Stimulated activated CD4-positive, alpha-beta T cell treated with anti-CD3 and anti-CD28 coated beads, Interleukin-12 subunit alpha, Interleukin-12 subunit beta, amount 100 ng/mL, for 48 hours (primary cell): Measurements from ENCODE around the gene TSKU.
"Not testable (repeated sequence)": the region's sequence is repeated elsewhere in the genome, so short reads cannot be mapped to it uniquely, and the experiment has no call there.

Experiments
- DNase-seq, 3 donors: peaks; one replicate each; pipeline ENCODE4 v3.0.0-alpha.2; 2020; ENCODE audit warnings: low read depth in 2 of 3, low spot score in 1 of 3

The TSKU gene

GRCh38 chr11:76787911-76788596 lies 4.9 kb downstream of the TSKU start:
- DNase-seq: no peak

- DNase-seq: no peak
These were observed 5.7 kb downstream of the TSKU start for GRCh38 chr11:76788661-76789442.

DNA sequence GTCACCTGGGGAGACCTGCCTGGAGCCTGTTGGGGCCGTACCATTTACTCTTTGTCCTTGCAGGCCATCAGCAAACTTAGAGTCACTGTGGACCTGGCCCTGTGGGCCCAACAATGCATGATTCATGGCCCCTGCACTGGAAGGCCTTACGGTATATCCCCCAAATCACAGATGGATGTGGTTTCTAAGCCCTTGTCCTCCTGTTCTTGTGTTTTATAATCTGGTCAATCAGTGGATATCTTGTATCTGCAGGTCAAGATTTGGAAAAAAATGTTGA lies 6.2 kb downstream of the TSKU start:
- no peak for DNase-seq

DNA sequence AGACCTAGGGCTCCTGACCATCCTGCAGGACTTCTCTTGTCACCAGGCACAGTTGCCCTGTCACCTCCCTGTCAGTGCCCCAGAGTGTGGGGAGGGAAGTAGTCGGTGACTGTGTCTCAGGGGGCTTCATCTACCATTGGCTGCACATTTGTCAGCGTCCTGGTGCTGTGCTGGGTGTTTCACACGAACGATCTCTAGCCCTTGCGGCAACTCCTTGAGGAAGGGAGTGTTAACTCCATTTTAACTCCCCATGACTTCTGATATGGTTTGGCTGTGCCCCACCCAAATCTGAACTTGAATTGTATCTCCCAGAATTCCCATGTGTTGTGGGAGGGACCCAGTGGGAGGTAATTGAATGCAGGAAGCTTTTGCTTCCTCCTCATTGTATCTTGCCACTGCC lies 7.1 kb downstream of the TSKU start:
- no peak for DNase-seq

DNA sequence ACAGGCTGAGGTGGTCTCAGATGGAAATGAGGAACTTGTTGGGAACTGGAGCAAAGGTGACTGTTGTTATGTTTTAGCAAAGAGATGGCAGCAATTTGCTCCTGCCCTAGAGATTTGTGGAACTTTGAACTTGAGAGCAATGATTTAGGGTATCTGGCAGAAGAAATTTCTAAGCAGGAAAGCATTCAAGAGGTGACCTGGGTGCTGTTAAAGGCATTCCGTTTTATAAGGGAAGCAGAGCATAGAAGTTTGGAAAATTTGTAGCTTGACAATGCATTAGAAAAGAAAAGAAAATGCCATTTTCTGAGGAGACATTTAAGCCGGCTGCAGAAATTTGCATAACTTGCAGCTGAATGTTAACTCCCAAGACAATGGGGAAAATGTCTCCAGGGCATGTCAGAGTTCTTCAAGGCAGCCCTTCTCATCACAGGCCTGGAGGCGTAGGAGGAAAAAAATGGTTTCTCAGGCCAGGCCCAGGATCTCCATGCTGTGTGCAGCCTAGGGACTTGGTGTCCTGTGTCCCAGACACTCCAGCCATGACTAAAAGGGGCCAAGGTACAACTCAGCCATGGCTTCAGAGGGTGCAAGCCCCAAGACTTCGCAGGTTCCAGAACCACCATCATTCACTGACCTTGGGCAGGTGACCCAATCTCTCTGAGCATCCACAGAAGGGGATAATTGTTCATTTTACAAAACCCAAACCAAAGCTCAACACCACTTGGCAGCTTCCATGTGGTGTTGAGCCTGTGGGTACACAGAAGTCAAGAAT lies 8.0 kb downstream of the TSKU start:
- not testable (repeated sequence) for DNase-seq

DNA sequence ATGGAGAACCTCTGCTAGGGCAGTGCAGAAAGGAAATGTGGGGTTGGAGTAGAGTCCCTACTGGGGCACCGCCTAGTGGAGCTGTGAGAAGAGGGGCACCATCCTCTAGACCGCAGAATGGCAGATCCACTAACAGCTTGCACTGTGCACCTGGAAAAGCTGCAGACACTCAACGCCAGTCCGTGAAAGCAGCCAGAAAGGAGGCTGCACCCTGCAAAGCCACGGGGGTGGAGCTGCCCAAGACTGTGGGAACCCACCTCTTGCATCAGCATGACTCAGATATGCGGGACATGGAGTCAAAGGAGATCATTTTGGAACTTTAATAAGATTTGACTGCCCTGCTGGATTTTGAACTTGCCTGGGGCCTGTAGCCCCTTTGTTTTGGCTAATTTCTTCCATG lies 8.7 kb downstream of the TSKU start:
- no peak for DNase-seq

GRCh38 chr11:76792505-76793264 lies 9.5 kb downstream of the TSKU start:
- no peak for DNase-seq

- no peak for DNase-seq
These were observed 10.5 kb downstream of the TSKU start for GRCh38 chr11:76793391-76794291.

DNA sequence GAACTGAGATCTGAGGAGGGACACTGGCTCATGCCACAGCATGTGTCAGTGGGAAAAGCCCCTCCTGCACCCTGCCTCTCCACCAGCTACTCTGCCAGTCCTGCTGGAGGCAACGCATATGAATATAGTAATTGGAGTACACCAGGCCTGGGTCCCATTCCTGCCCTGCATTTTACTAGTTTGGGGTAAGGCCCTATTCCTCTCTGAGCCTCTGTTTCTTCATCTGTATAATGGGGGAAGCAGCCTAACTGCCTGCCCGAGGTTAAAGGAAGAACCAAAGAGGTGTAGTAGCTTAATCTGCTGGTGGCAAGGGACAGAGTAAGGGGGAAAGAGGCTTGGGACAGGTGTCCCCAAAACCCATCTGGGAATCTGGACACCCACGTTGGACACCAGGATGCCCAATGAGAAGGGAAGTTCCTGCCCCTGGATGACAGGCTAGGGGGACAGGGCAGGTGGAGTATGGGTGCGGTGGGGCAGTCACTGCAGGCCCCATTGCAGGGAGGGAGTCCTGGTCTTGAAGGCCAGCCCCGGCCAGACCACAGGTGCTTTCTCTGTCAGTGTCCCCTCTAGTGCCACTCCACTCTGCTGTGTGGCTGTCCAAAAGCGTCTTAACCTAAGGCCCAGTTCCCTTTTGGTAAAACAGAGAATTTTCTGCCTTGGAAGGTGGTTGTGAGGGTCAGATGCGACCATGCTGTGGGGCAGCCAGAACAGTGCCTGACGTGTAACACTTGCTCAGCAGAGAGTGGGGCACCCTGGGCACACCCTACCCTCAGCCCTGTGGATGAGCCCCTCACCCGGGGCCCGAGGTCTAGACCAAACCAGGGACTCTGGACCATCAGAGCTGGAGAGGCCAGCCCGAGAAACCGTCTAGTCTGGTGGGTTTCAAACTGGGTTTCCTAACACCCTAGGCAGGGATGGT lies 11.5 kb downstream of the TSKU start:
- DNase-seq: no peak

DNA sequence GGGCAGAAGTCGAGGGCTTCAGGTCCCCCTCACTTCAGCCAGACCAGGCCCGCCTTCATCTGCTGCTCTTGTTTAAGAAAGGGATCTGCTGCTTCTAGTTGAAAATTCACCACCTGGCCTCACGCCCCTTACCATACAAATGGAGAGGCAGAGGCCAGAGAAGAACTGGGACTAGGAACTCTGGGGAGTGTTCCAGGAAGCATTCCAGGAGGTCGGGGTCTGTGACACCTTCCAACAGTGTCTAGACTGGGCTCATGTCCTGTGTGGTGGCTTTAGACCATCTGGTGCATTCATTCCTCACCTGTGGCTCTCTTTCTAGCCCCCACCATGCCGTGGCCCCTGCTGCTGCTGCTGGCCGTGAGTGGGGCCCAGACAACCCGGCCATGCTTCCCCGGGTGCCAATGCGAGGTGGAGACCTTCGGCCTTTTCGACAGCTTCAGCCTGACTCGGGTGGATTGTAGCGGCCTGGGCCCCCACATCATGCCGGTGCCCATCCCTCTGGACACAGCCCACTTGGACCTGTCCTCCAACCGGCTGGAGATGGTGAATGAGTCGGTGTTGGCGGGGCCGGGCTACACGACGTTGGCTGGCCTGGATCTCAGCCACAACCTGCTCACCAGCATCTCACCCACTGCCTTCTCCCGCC lies 12.3 kb downstream of the TSKU start:
- DNase-seq: no peak

DNA sequence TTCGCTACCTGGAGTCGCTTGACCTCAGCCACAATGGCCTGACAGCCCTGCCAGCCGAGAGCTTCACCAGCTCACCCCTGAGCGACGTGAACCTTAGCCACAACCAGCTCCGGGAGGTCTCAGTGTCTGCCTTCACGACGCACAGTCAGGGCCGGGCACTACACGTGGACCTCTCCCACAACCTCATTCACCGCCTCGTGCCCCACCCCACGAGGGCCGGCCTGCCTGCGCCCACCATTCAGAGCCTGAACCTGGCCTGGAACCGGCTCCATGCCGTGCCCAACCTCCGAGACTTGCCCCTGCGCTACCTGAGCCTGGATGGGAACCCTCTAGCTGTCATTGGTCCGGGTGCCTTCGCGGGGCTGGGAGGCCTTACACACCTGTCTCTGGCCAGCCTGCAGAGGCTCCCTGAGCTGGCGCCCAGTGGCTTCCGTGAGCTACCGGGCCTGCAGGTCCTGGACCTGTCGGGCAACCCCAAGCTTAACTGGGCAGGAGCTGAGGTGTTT lies 12.8 kb downstream of the TSKU start:
- DNase-seq: no peak

GRCh38 chr11:76796511-76797198 lies 13.5 kb downstream of the TSKU start:
- DNase-seq: no peak

GRCh38 chr11:76797341-76798201 lies 14.4 kb downstream of the TSKU start:
- DNase-seq: no peak

DNA sequence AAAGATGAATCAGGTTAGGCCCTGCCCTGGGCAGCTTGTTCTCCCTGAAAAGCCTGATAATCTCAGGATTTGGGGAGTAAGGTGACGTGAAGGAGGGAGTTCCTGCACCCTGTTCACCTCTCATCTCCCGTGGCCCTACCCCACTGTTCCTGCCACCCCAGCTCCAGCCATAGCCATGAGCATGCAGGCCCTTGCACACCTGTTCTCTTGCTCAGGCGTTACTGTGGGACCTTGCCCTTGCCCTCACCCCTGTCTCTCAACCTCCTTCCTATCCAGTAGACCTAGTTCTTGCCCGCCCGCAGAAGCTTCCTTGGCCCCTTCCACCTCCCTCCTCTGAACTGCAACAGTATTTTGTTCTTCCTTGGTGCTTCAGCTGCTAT lies 15.0 kb downstream of the TSKU start:
- no peak for DNase-seq

DNA sequence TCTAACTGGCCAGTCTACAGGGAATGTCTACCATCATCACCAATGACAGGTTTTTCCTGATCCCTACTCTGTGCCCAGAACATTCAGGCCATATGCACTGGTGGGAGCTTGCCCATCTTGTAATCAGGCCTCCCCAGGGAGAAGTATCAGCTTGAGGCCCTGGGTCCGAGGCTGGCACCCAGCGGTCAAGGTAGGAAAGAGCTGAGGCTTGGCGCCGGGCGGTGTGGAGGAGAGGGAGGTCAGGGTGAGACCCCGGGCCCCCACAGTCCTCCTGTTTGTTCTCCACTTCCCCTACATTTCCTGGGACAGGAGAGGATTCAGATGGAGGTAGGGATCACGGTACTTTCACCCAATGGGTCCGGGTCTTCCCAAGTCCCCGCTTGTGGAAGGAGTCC lies 15.5 kb downstream of the TSKU start:
- no peak for DNase-seq

DNA sequence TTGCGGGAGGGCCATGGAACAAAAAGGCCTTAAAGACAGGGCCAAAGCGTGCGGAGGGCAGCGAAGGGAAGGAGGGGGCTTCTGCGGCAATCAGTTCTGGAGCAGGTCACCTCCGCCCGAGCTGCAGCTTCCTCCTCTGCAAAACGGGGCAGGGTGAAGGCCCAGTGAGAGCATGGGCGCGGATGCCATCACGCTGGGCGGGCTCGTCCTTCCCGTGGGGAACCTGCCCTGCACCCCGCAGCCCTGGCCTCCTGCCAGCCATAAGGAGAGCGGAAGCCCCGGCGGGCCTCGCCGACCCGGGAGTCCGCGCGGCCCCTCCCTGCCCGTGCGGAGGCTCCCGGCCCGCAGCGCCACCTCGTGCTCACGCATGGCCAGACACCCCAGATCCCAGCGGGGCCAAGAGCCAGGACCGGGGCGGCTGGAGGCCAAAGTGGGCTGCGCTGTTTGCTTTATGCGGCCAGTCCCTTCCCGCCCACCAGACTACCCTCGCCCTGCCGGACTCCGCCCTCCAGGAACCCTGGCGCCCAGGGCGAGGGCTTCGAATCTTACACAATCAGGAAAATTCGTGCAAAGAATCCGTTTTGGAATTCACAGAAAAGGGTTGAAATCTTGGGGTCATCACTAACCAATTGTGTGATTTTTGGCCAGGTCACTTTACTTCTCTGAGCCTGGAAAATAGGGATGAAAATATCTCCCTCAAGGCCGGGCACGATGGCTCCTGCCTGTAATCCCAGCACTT lies 16.1 kb downstream of the TSKU start:
- DNase-seq: peak; percentile 48 to 67 (median 57)
